NCI-H1436 treated with DMSO at 0.1 percent for 48 hours (cell line): ENCODE data around the gene PDK1.
"Not testable (repeated sequence)": the region's sequence is repeated elsewhere in the genome, so short reads cannot be mapped to it uniquely, and the experiment has no call there.

ENCODE experiments used
- DNase-seq: peaks from one replicate; lab custom pipeline; 2025; lab: John Stamatoyannopoulos, UW

Gene PDK1

GRCh38 chr2:172555522-172556283 is at the start of gene PDK1:
PDK1 (plus strand) TSS chr2:172556090; CDS start chr2:172556151, 61 bp downstream.
- DNase-seq = peak; percentile 46

GRCh38 chr2:172507199-172507598 is 48.7 kb upstream of the PDK1 start:
- DNase-seq = no peak

GRCh38 chr2:172510088-172510487 is 45.8 kb upstream of the PDK1 start:
- DNase-seq = no peak

- DNase-seq = no peak
Measured at GRCh38 chr2:172510548-172510947, 45.3 kb upstream of the PDK1 start.

- DNase-seq = no peak
Measured at GRCh38 chr2:172512810-172513523, 42.9 kb upstream of the PDK1 start.

GRCh38 chr2:172513524-172513900 is 42.4 kb upstream of the PDK1 start:
- no peak for DNase-seq

GRCh38 chr2:172513935-172514586 is 41.8 kb upstream of the PDK1 start:
- DNase-seq = no peak

- DNase-seq = no peak
Measured at GRCh38 chr2:172516299-172516698, 39.6 kb upstream of the PDK1 start.

GRCh38 chr2:172518995-172519394 is 36.9 kb upstream of the PDK1 start:
- DNase-seq = no peak

- DNase-seq = no peak
Measured at GRCh38 chr2:172525601-172526000, 30.3 kb upstream of the PDK1 start.

- DNase-seq = no peak
Measured at GRCh38 chr2:172531309-172531708, 24.6 kb upstream of the PDK1 start.

GRCh38 chr2:172532461-172532860 is 23.4 kb upstream of the PDK1 start:
- not testable (repeated sequence) for DNase-seq

- no peak for DNase-seq
Measured at GRCh38 chr2:172533687-172534086, 22.2 kb upstream of the PDK1 start.

GRCh38 chr2:172535119-172535518 is 20.8 kb upstream of the PDK1 start:
- no peak for DNase-seq

GRCh38 chr2:172537851-172538250 is 18.0 kb upstream of the PDK1 start:
- DNase-seq = not testable (repeated sequence)

GRCh38 chr2:172539767-172540166 is 16.1 kb upstream of the PDK1 start:
- no peak for DNase-seq

- DNase-seq = no peak
Measured at GRCh38 chr2:172540421-172540820, 15.5 kb upstream of the PDK1 start.

GRCh38 chr2:172545408-172546075 is 10.3 kb upstream of the PDK1 start:
- DNase-seq = no peak

GRCh38 chr2:172549131-172549530 is 6.8 kb upstream of the PDK1 start:
- no peak for DNase-seq

GRCh38 chr2:172549802-172550201 is 6.1 kb upstream of the PDK1 start:
- DNase-seq = not testable (repeated sequence)

GRCh38 chr2:172550419-172550818 is 5.5 kb upstream of the PDK1 start:
- DNase-seq = no peak

GRCh38 chr2:172551271-172551670 is 4.6 kb upstream of the PDK1 start:
- DNase-seq = no peak
